K562 (cell line): ENCODE data around the gene COL9A3. TPM values are rescaled to one million over a fixed set of nuclear protein-coding genes. Genes with fewer than 3 reads are reported as not detected.

Source experiments
- ATAC-seq: fragments of 200-7000 bp; cut with Tn5 transposase; 3 replicates; pipeline ENCODE4 v1.9.1; 2020; ENCODE audit warnings: moderate library complexity
- BruUV-seq: library from RNA; stranded (reverse); fragments of 400-500 nt; replicated peaks from 2 replicates; lab custom pipeline; 2021; lab: Mats Ljungman, UMichigan
- CTCF ChIA-PET: fragments of 300-600 bp; formaldehyde crosslinking; extraction: SDS; loops from one replicate; lab custom pipeline; 2021; ENCODE audit warnings: low intra/inter-chr PET ratio; lab: Yijun Ruan, JAX
- POLR2A ChIA-PET: fragments of 300-600, 350-650 bp; sonication (Branson Sonifier 250); formaldehyde crosslinking; extraction: SDS; loops from one replicate; lab custom pipeline; 2021; ENCODE audit warnings: antibody characterized with exemption, inconsistent platforms; lab: Yijun Ruan, JAX
- DNase-seq, 4 experiments: peaks; one replicate each; pipeline versions ENCODE4 v3.0.0 to v3.0.0-alpha.2; 2011 to 2018; ENCODE audit warnings: low spot score in 3 of 4, mixed read lengths in 3 of 4; ENCODE audit errors: extremely low read depth in 1 of 4
- FAIRE-seq: peaks from 2 replicates; lab custom pipeline; 2011; peaks lifted over from hg19 to GRCh38; lab: Jason Lieb, UNC
- H2AFZ ChIP-seq: 2 replicates; pipeline ENCODE4 v1.6.0; 2011; ENCODE audit warnings: low read depth, low read length, control low read depth, inconsistent platforms
- H3K27ac ChIP-seq: fragments of 200-600 bp; 3 replicates; pipeline ENCODE4 v1.8.0; 2011; ENCODE audit warnings: low read depth, mild to moderate bottlenecking, control low read depth, inconsistent platforms, low read length, moderate library complexity, mixed read lengths; ENCODE audit errors: extremely low read depth
- H3K27me3 ChIP-seq, 2 experiments: fragments of 300-600 bp in 1 of 2; 2 replicates in 1 of 2; 3 replicates in 1 of 2; pipeline versions ENCODE4 v1.6.0 to v1.8.0; 2011; ENCODE audit warnings: inconsistent platforms in 2 of 2, low read length in 2 of 2, mild to moderate bottlenecking in 1 of 2, mixed read lengths in 1 of 2, moderate library complexity in 1 of 2; ENCODE audit not compliant: control insufficient read depth in 2 of 2, insufficient read depth in 2 of 2
- H3K36me3 ChIP-seq: fragments of 300-600 bp; 3 replicates; pipeline ENCODE4 v1.8.0; 2011; ENCODE audit warnings: mild to moderate bottlenecking, low read length, inconsistent platforms; ENCODE audit not compliant: control insufficient read depth, insufficient read depth
- H3K4me1 ChIP-seq, 2 experiments: fragments of 200-600 bp in 1 of 2; replicated peaks in 1 of 2; 2 replicates in 1 of 2; 3 replicates in 1 of 2; pipeline versions ENCODE4 v1.5.1 to v1.8.0; 2011; ENCODE audit warnings: inconsistent platforms in 2 of 2, low read length in 2 of 2, mild to moderate bottlenecking in 1 of 2, mixed read lengths in 1 of 2, moderate library complexity in 1 of 2; ENCODE audit not compliant: control insufficient read depth in 2 of 2, insufficient read depth in 2 of 2
- H3K4me2 ChIP-seq: 2 replicates; pipeline ENCODE4 v1.6.1; 2011; ENCODE audit warnings: low read length, control low read depth, inconsistent platforms, mixed read lengths; ENCODE audit not compliant: insufficient read depth
- H3K4me3 ChIP-seq: fragments of 200-600 bp; sonication (generic), shearing (Covaris generic); 2 replicates; pipeline ENCODE4 v1.5.1; 2016; ENCODE audit warnings: control low read depth, inconsistent platforms
- H3K79me2 ChIP-seq: fragments of 200-600 bp; 3 replicates; pipeline ENCODE4 v1.8.0; 2011; ENCODE audit warnings: low read length, inconsistent platforms; ENCODE audit not compliant: control insufficient read depth, insufficient read depth
- H3K9ac ChIP-seq, 2 experiments: 2 replicates each; pipeline versions ENCODE4 v1.6.0 to v1.6.1; 2011; ENCODE audit warnings: low read depth in 2 of 2, low read length in 2 of 2, control low read depth in 1 of 2, inconsistent platforms in 1 of 2, mild to moderate bottlenecking in 1 of 2, mixed read lengths in 1 of 2; ENCODE audit not compliant: insufficient read depth in 1 of 2
- H3K9me1 ChIP-seq: one replicate; pipeline ENCODE4 v1.6.0; 2011; ENCODE audit warnings: inconsistent platforms, mild to moderate bottlenecking, low read length, moderate library complexity; ENCODE audit not compliant: control insufficient read depth, insufficient read depth
- H3K9me3 ChIP-seq: replicated peaks from 2 replicates; pipeline ENCODE4 v1.5.1; 2011; ENCODE audit warnings: low read depth, low read length, inconsistent platforms; ENCODE audit not compliant: control insufficient read depth, insufficient read depth
- H4K20me1 ChIP-seq: replicated peaks from 2 replicates; pipeline ENCODE4 v1.6.1; 2011; ENCODE audit warnings: low read length, inconsistent platforms, mixed read lengths; ENCODE audit not compliant: control insufficient read depth, insufficient read depth
- GTF2E2 ChIP-seq: fragments of 200-800 bp; sonication (Bioruptor generic); IDR thresholded peaks from 2 replicates; pipeline ENCODE4 v1.6.1; 2016; ENCODE audit warnings: missing genetic modification characterization, missing compliant biosample characterization
- GTF3C2 ChIP-seq: IDR thresholded peaks from 3 replicates; pipeline ENCODE4 v1.6.1; 2011; ENCODE audit warnings: borderline replicate concordance, mild to moderate bottlenecking, moderate library complexity; ENCODE audit not compliant: insufficient read length; ENCODE audit errors: extremely low read depth
- HEY1 ChIP-seq: fragments of 250-450 bp; sonication (Bioruptor Pico); IDR thresholded peaks from 2 replicates; pipeline ENCODE4 v1.5.0; 2020; ENCODE audit warnings: mild to moderate bottlenecking, moderate library complexity, borderline replicate concordance
- PTBP1 ChIP-seq: fragments of 200-400 bp; formaldehyde crosslinking; IDR thresholded peaks from 2 replicates; pipeline ENCODE4 v1.6.1; 2017; ENCODE audit warnings: low read depth, low read length
- SMAD2 ChIP-seq: fragments of 150-350 bp; IDR thresholded peaks from 2 replicates; pipeline ENCODE4 v1.6.1; 2014; ENCODE audit warnings: low read depth, mild to moderate bottlenecking, low read length
- WHSC1 ChIP-seq: IDR thresholded peaks from one replicate; pipeline ENCODE4 v1.6.1; 2012; ENCODE audit warnings: low read length, control low read depth, inconsistent platforms
- ZFP91 ChIP-seq: sonication (generic); formaldehyde crosslinking; IDR thresholded peaks from 2 replicates; pipeline ENCODE4 v1.8.0; 2022; ENCODE audit warnings: mild to moderate bottlenecking, missing genetic modification reagents
- ZHX1 ChIP-seq: fragments of 150-350 bp; conservative IDR thresholded peaks from 2 replicates; pipeline ENCODE4 v1.6.1; 2014; ENCODE audit warnings: low read length
- WGBS: fragments of 100-300 bp; shearing (Covaris generic); methylation state at CpG from one replicate; pipeline ENCODE4 v1.1.6; 2016; ENCODE audit warnings: low coverage, mixed read lengths; ENCODE audit not compliant: insufficient coverage; ENCODE audit errors: missing lambda C conversion rate; 5-methylcytosine and 5-hydroxymethylcytosine counted together
- in situ Hi-C: fragments of 300-500 bp; cut with MboI; formaldehyde crosslinking; loops from 4 replicates; pipeline ENCODE4 v1.15.0; 2018; ENCODE audit warnings: inconsistent platforms, mixed read lengths
- intact Hi-C: fragments of 100-400 bp; cut with micrococcal nuclease; formaldehyde crosslinking; loops from 2 replicates; pipeline ENCODE4 v1.14.2; 2022
- polyA plus RNA-seq, 8 experiments: library from polyadenylated mRNA; depleted of rRNA in 4 of 8; stranded (reverse) in 5 of 8; unstranded in 3 of 8; fragments of >200 nt; fragmentation: Nextera tagmentation in 2 of 8; fragmentation: Illumina TruSeq in 1 of 8; extraction: Ambion mirVana in 2 of 8; extraction: Trizol in 1 of 8; gene quantifications; 2 replicates each; pipeline versions ENCODE4 v1.2.1 to v1.2.3, GENCODE V29; 2011 to 2014; ENCODE audit warnings: inconsistent platforms in 1 of 8, missing spikeins in 1 of 8
- total RNA-seq, 7 experiments: library from RNA; depleted of rRNA in 6 of 7; stranded (reverse); fragments of >200 nt in 6 of 7; fragmentation: Illumina TruSeq in 2 of 7; extraction: Trizol in 2 of 7; gene quantifications; 2 replicates each; pipeline versions ENCODE4 v1.2.1 to v1.2.3, GENCODE V29; 2011 to 2021; ENCODE audit warnings: low replicate concordance in 1 of 7

COL9A3 gene
- total and polyA plus RNA-seq, 9 of the 15 experiments (the other 6 are each of a cell fraction or from before 2014, with no cell fraction given), result 0.14 to 3.6 (median 0.88) TPM; not detected in 1

GRCh38 chr20:62817975-62818591, 1.2 kb downstream of the COL9A3 start:
- no TSS peak for BruUV-seq
- H3K27ac ChIP-seq, result no peak overlapping the region
- no peak overlapping the region for H3K4me2 ChIP-seq
- peaks cover 6% of the 10 kb centered on the region; the same call in 1 of the 2 replicates for H4K20me1 ChIP-seq
- H3K9me1 ChIP-seq, result no peaks in the 10 kb centered on the region
- POLR2A ChIA-PET, result interaction anchor here (0.6 to 1.1 kb wide), 4 partner anchors 10 to 263 kb away, joined by 3 read pairs; no protein-coding TSS in a partner anchor
- no peak overlapping the region for H3K9ac ChIP-seq
- in situ Hi-C loops, result no loop called here
- peaks cover 0 to 10% of the 10 kb centered on the region in 2 experiments; a peak in 3 of 5 replicates for H3K27me3 ChIP-seq
- no peak for DNase-seq
- no peaks in the 10 kb centered on the region for H3K79me2 ChIP-seq
- no peaks in the 10 kb centered on the region for H3K9me3 ChIP-seq
- WGBS, result 43% methylated on average over 5 of the region's 12 CpGs
- CTCF ChIA-PET, result no interaction called here
- peaks cover 6 to 96% of the 10 kb centered on the region in 2 experiments; a peak in 4 of 5 replicates for H3K4me1 ChIP-seq
- intact Hi-C loops, result no loop called here
- H2AFZ ChIP-seq, result no peak overlapping the region
- no peak for FAIRE-seq
- no peak overlapping the region for H3K4me3 ChIP-seq
- ATAC-seq, result no peak
- H3K36me3 ChIP-seq, result no peaks in the 10 kb centered on the region
- TF ChIP-seq GTF3C2 (no peak), HEY1 (CRISPR knock-in tag) (no peak), ZFP91 (CRISPR knock-in tag) (no peak), GTF2E2 (tag) (no peak), ZHX1 (no peak), WHSC1 (no peak), PTBP1 (no peak), SMAD2 (no peak)
